ENCODE measurements around the gene SOX6. TPM values are rescaled to one million over a fixed set of nuclear protein-coding genes. Genes with fewer than 3 reads are reported as not detected.

The SOX6 gene
- total and polyA plus RNA-seq, 2 of the 13 experiments (the other 11 are each of a cell fraction or from before 2014, with no cell fraction given): 2.6 to 11.2 TPM

DNA sequence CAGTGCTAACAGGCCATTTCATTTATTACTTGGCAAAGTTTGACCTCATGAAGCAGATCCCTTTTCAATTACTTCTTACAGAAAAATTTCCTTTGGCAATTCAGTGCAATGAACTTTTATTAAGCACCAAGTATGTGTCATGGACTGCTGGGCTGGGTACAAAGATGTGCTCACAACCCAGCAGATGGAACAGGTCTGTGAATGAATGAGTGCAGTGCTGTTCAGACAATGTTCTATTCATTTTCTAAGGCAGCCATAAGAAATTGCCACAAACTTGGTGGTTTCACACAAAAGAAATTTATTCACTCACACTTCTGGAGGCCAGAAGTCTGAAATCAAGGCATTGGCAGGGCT is 428.5 kb downstream of the SOX6 start:
- Histone ChIP-seq H3K27me3 (ENCODE audit: control insufficient read depth in 1 of 2, insufficient read depth in 2 of 2, low read length in 2 of 2) (no peaks in the 10 kb centered on the region), H3K4me1 (ENCODE audit: insufficient read depth, low read length) (no peaks in the 10 kb centered on the region), H4K20me1 (ENCODE audit: insufficient read depth, low read length) (no peaks in the 10 kb centered on the region), H3K4me3 (replicated peaks in 1 of 3; ENCODE audit: insufficient read depth in 1 of 3, low read depth in 2 of 3, low read length in 3 of 3) (no peak overlapping the region), H3K9ac (ENCODE audit: insufficient read depth, low read depth, low read length) (no peak overlapping the region), H3K27ac (ENCODE audit: extremely low read length, insufficient read depth, low read length) (no peak overlapping the region), H2AFZ (ENCODE audit: low read length) (no peak overlapping the region), H3K9me3 (ENCODE audit: low read length) (no peaks in the 10 kb centered on the region), H3K4me2 (ENCODE audit: low read depth, low read length) (no peak overlapping the region), H3K79me2 (ENCODE audit: insufficient read depth, low read length) (no peaks in the 10 kb centered on the region), H3K36me3 (replicated peaks in 1 of 2; ENCODE audit: control insufficient read depth in 1 of 2, insufficient read depth in 2 of 2, low read length in 2 of 2) (no peaks in the 10 kb centered on the region)
- intact Hi-C loops (cut with micrococcal nuclease; ENCODE audit: unreplicated experiment): no loop called here
- POLR2A ChIA-PET: no interaction called here
- FAIRE-seq: no peak
- CTCF ChIA-PET (ENCODE audit: low intra/inter-chr PET ratio, low total read pairs): no interaction called here
- TF ChIP-seq, protein P1, sequence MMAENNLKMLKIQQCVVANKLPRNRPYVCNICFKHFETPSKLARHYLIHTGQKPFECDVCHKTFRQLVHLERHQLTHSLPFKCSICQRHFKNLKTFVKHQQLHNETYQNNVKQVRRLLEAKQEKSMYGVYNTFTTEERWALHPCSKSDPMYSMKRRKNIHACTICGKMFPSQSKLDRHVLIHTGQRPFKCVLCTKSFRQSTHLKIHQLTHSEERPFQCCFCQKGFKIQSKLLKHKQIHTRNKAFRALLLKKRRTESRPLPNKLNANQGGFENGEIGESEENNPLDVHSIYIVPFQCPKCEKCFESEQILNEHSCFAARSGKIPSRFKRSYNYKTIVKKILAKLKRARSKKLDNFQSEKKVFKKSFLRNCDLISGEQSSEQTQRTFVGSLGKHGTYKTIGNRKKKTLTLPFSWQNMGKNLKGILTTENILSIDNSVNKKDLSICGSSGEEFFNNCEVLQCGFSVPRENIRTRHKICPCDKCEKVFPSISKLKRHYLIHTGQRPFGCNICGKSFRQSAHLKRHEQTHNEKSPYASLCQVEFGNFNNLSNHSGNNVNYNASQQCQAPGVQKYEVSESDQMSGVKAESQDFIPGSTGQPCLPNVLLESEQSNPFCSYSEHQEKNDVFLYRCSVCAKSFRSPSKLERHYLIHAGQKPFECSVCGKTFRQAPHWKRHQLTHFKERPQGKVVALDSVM (CRISPR knock-in tag; IDR thresholded peaks at IDR 0.05): no peak
- TF ChIP-seq THYN1 (CRISPR knock-in tag; IDR thresholded peaks at IDR 0.05; ENCODE audit: borderline replicate concordance, low read depth): no peak
- no peak for TF ChIP-seq SP1 (IDR thresholded peaks at IDR 0.05)
- no peak for TF ChIP-seq SP1 (CRISPR knock-in tag; IDR thresholded peaks at IDR 0.05)
- TF ChIP-seq HNF4G (IDR thresholded peaks at IDR 0.05; ENCODE audit: borderline replicate concordance, low read depth, low read length): no peak
- no peak for TF ChIP-seq HNF4G (CRISPR knock-in tag; IDR thresholded peaks at IDR 0.05; ENCODE audit: borderline replicate concordance, low read depth)
- TF ChIP-seq, protein P2, sequence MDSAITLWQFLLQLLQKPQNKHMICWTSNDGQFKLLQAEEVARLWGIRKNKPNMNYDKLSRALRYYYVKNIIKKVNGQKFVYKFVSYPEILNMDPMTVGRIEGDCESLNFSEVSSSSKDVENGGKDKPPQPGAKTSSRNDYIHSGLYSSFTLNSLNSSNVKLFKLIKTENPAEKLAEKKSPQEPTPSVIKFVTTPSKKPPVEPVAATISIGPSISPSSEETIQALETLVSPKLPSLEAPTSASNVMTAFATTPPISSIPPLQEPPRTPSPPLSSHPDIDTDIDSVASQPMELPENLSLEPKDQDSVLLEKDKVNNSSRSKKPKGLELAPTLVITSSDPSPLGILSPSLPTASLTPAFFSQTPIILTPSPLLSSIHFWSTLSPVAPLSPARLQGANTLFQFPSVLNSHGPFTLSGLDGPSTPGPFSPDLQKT (CRISPR knock-in tag; IDR thresholded peaks at IDR 0.05; ENCODE audit: borderline replicate concordance): no peak
- no peak for TF ChIP-seq NR2F1 (CRISPR knock-in tag; IDR thresholded peaks at IDR 0.05)
- no peak for TF ChIP-seq POLR2AphosphoS5 (IDR thresholded peaks at IDR 0.05; ENCODE audit: low read depth, low read length)
- no peak for TF ChIP-seq MAZ (IDR thresholded peaks at IDR 0.05; ENCODE audit: borderline replicate concordance, low read depth, low read length)
- TF ChIP-seq MAZ (CRISPR knock-in tag; IDR thresholded peaks at IDR 0.05; ENCODE audit: low read depth): no peak
- TF ChIP-seq, protein P3, sequence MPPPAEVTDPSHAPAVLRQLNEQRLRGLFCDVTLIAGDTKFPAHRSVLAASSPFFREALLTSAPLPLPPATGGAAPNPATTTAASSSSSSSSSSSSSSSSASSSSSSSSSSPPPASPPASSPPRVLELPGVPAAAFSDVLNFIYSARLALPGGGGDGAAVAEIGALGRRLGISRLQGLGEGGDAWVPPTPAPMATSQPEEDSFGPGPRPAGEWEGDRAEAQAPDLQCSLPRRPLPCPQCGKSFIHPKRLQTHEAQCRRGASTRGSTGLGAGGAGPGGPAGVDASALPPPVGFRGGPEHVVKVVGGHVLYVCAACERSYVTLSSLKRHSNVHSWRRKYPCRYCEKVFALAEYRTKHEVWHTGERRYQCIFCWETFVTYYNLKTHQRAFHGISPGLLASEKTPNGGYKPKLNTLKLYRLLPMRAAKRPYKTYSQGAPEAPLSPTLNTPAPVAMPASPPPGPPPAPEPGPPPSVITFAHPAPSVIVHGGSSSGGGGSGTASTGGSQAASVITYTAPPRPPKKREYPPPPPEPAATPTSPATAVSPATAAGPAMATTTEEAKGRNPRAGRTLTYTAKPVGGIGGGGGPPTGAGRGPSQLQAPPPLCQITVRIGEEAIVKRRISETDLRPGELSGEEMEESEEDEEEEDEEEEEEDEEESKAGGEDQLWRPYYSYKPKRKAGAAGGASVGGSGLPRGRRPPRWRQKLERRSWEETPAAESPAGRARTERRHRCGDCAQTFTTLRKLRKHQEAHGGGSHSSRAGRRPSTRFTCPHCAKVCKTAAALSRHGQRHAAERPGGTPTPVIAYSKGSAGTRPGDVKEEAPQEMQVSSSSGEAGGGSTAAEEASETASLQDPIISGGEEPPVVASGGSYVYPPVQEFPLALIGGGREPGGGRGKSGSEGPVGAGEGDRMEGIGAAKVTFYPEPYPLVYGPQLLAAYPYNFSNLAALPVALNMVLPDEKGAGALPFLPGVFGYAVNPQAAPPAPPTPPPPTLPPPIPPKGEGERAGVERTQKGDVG (CRISPR knock-in tag; IDR thresholded peaks at IDR 0.05; ENCODE audit: borderline replicate concordance): no peak
- TF ChIP-seq RXRA (CRISPR knock-in tag; IDR thresholded peaks at IDR 0.05): no peak
- no peak for TF ChIP-seq ZNF619 (CRISPR knock-in tag; IDR thresholded peaks at IDR 0.05)
- TF ChIP-seq TARDBP (CRISPR knock-in tag; IDR thresholded peaks at IDR 0.05): no peak
- no peak for TF ChIP-seq FOSL1 (CRISPR knock-in tag; IDR thresholded peaks at IDR 0.05; ENCODE audit: borderline replicate concordance)
- no peak for TF ChIP-seq ZNF709 (CRISPR knock-in tag; IDR thresholded peaks at IDR 0.05)
- TF ChIP-seq CEBPG (CRISPR knock-in tag; IDR thresholded peaks at IDR 0.05): no peak
- no peak for TF ChIP-seq ONECUT2 (CRISPR knock-in tag; IDR thresholded peaks at IDR 0.05)
- in situ Hi-C loops (cut with HindIII; ENCODE audit: extremely low pct_ligation_motif_present, low pct_unique_long_range_greater_than_20kb): no loop called here
- no peak for DNase-seq (ENCODE audit: low spot score)
- BruUV-seq (replicated peaks): no TSS peak
- ATAC-seq: no peak
